GM21423 (cell line): ENCODE data around the gene AFF4.
"Not testable (repeated sequence)": the region's sequence is repeated elsewhere in the genome, so short reads cannot be mapped to it uniquely, and the experiment has no call there.

Source experiments
- ATAC-seq: cut with Tn5 transposase; IDR thresholded peaks from one replicate; pipeline ENCODE4 v1.9.1; 2021; ENCODE audit warnings: mild to moderate bottlenecking, moderate library complexity; ENCODE audit not compliant: unreplicated experiment

AFF4 gene

GRCh38 chr5:132854992-132855391 is 108.4 kb downstream of the AFF4 start:
- ATAC-seq, result not testable (repeated sequence)

GRCh38 chr5:132854301-132854700 is 109.1 kb downstream of the AFF4 start:
- no peak for ATAC-seq

- ATAC-seq, result no peak
These were observed 109.6 kb downstream of the AFF4 start for GRCh38 chr5:132853790-132854189.

- no peak for ATAC-seq
These were observed 110.1 kb downstream of the AFF4 start for GRCh38 chr5:132853323-132853722.

GRCh38 chr5:132850066-132850465 is 113.4 kb downstream of the AFF4 start:
- ATAC-seq, result no peak

GRCh38 chr5:132849347-132849746 is 114.1 kb downstream of the AFF4 start:
- no peak for ATAC-seq

GRCh38 chr5:132848270-132848669 is 115.2 kb downstream of the AFF4 start:
- no peak for ATAC-seq

GRCh38 chr5:132841305-132841704 is 122.1 kb downstream of the AFF4 start:
- ATAC-seq, result no peak

GRCh38 chr5:132840896-132841295 is 122.5 kb downstream of the AFF4 start:
- no peak for ATAC-seq

GRCh38 chr5:132840313-132840712 is 123.1 kb downstream of the AFF4 start:
- ATAC-seq, result no peak

- ATAC-seq, result no peak
These were observed 123.8 kb downstream of the AFF4 start for GRCh38 chr5:132839426-132840301.

- no peak for ATAC-seq
These were observed 124.7 kb downstream of the AFF4 start for GRCh38 chr5:132838516-132839282.

GRCh38 chr5:132837868-132838267 is 125.6 kb downstream of the AFF4 start:
- ATAC-seq, result no peak

- ATAC-seq, result no peak
These were observed 126.6 kb downstream of the AFF4 start for GRCh38 chr5:132836852-132837251.

GRCh38 chr5:132834057-132834456 is 129.4 kb downstream of the AFF4 start:
- ATAC-seq, result no peak

GRCh38 chr5:132832612-132833011 is 130.8 kb downstream of the AFF4 start:
- ATAC-seq, result no peak

- ATAC-seq, result no peak
These were observed 132.2 kb downstream of the AFF4 start for GRCh38 chr5:132831095-132831860.

- ATAC-seq, result peak; percentile 70
These were observed 132.9 kb downstream of the AFF4 start, which contains the start of gene SHROOM1 for GRCh38 chr5:132830436-132831094. Gene SHROOM1 (minus strand): TSS chr5:132830647. CDS start chr5:132826140, 4,507 bp downstream.

- peak; percentile 74 for ATAC-seq
These were observed 133.5 kb downstream of the AFF4 start for GRCh38 chr5:132829742-132830435.
